Fibroblast of mammary gland (primary cell): ENCODE data around the gene HIVEP2.

Source experiments
- DNase-seq: peaks from one replicate; pipeline ENCODE4 v3.0.0-alpha.2; 2010; ENCODE audit warnings: low read depth
- H3K4me3 ChIP-seq: 2 replicates; pipeline ENCODE4 v1.5.1; 2011; ENCODE audit warnings: low read depth, mild to moderate bottlenecking, low read length, moderate library complexity; ENCODE audit not compliant: control insufficient read depth
- TF ChIP-seq, protein P1 (sequence below): conservative IDR thresholded peaks from 2 replicates; pipeline ENCODE4 v1.5.1; 2011; ENCODE audit warnings: low read depth, low read length, inconsistent platforms; ENCODE audit not compliant: control insufficient read depth, insufficient read depth

The HIVEP2 gene

GRCh38 chr6:142925575-142926110 lies 19.3 kb downstream of the HIVEP2 start:
- TF ChIP-seq, protein P1, sequence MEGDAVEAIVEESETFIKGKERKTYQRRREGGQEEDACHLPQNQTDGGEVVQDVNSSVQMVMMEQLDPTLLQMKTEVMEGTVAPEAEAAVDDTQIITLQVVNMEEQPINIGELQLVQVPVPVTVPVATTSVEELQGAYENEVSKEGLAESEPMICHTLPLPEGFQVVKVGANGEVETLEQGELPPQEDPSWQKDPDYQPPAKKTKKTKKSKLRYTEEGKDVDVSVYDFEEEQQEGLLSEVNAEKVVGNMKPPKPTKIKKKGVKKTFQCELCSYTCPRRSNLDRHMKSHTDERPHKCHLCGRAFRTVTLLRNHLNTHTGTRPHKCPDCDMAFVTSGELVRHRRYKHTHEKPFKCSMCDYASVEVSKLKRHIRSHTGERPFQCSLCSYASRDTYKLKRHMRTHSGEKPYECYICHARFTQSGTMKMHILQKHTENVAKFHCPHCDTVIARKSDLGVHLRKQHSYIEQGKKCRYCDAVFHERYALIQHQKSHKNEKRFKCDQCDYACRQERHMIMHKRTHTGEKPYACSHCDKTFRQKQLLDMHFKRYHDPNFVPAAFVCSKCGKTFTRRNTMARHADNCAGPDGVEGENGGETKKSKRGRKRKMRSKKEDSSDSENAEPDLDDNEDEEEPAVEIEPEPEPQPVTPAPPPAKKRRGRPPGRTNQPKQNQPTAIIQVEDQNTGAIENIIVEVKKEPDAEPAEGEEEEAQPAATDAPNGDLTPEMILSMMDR = no peak
- DNase-seq = peak; percentile 91

GRCh38 chr6:142918339-142919042 lies 26.5 kb downstream of the HIVEP2 start:
- TF ChIP-seq, protein P1 = no peak
- DNase-seq = no peak
- no peak overlapping the region for H3K4me3 ChIP-seq

More at GRCh38 chr6:142925575-142926110, 19.3 kb downstream of the HIVEP2 start:
- H3K4me3 ChIP-seq = no peak overlapping the region

- no peak overlapping the region for H3K4me3 ChIP-seq
- DNase-seq = no peak
- TF ChIP-seq, protein P1 = no peak
Measured at GRCh38 chr6:142916881-142917280, 28.1 kb downstream of the HIVEP2 start.

- TF ChIP-seq, protein P1 = no peak
- DNase-seq = no peak
Measured at GRCh38 chr6:142914937-142915697, 29.9 kb downstream of the HIVEP2 start.

GRCh38 chr6:142914369-142914768 lies 30.6 kb downstream of the HIVEP2 start:
- TF ChIP-seq, protein P1 = no peak
- H3K4me3 ChIP-seq = no peak overlapping the region
- DNase-seq = no peak

More at GRCh38 chr6:142914937-142915697, 29.9 kb downstream of the HIVEP2 start:
- no peak overlapping the region for H3K4me3 ChIP-seq

- DNase-seq = no peak
- H3K4me3 ChIP-seq = no peak overlapping the region
- TF ChIP-seq, protein P1 = no peak
Measured at GRCh38 chr6:142913511-142914047, 31.4 kb downstream of the HIVEP2 start.
